G401 (cell line): ENCODE data around the gene TTLL6. TPM values are rescaled to one million over a fixed set of nuclear protein-coding genes. Genes with fewer than 3 reads are reported as not detected.
"Not testable (repeated sequence)": the region's sequence is repeated elsewhere in the genome, so short reads cannot be mapped to it uniquely, and the experiment has no call there.

ENCODE experiments used
- DNase-seq: peaks from one replicate; pipeline ENCODE4 v3.0.0-alpha.2; 2015; ENCODE audit warnings: low spot score
- in situ Hi-C: cut with HindIII; loops from 2 replicates; pipeline ENCODE4 v1.10.0; 2016; ENCODE audit warnings: low sequenced_read_pairs, mixed read lengths
- total RNA-seq: library from RNA; depleted of rRNA; stranded (reverse); fragments of >200 nt; shearing (Covaris generic); gene quantifications from 2 replicates; pipeline ENCODE4 v1.2.3, GENCODE V29; 2014; rRNA removed

The TTLL6 gene
- total RNA-seq, 1 experiment from 2014 or later = 9.4 TPM

GRCh38 chr17:48718227-48718760, 98.7 kb downstream of the TTLL6 start:
- DNase-seq = no peak
- in situ Hi-C loops = no loop called here

- no peak for DNase-seq
- in situ Hi-C loops = no loop called here
Observed at GRCh38 chr17:48717367-48718226, 99.4 kb downstream of the TTLL6 start.

- DNase-seq, in situ Hi-C loops: not testable (repeated sequence)
Observed at GRCh38 chr17:48716549-48716948, 100.5 kb downstream of the TTLL6 start.

GRCh38 chr17:48715496-48716399, 101.3 kb downstream of the TTLL6 start:
- in situ Hi-C loops = no loop called here

More at GRCh38 chr17:48715496-48716399, 101.3 kb downstream of the TTLL6 start:
- no peak for DNase-seq

Other genes with a start within 250 kb of the TTLL6 start
- 0.78 and 2.2 TPM in 2 replicates for gene HOXB4, start 238.9 kb downstream of the TTLL6 start, total RNA-seq
- 0.74 and 12.0 TPM in 2 replicates for gene HOXB3, start 227.0 kb downstream of the TTLL6 start, total RNA-seq
- 1.7 TPM in 1 of 2 replicates, not detected in the other for gene HOXB5, start 223.4 kb downstream of the TTLL6 start, total RNA-seq
- gene HOXB6, start 212.2 kb downstream of the TTLL6 start, total RNA-seq = 0.92 and 2.0 TPM in 2 replicates
- gene HOXB7, start 206.2 kb downstream of the TTLL6 start, total RNA-seq = 9.1 and 12.8 TPM in 2 replicates
- gene HOXB8, start 201.9 kb downstream of the TTLL6 start, total RNA-seq = 0.10 TPM in 1 of 2 replicates, not detected in the other
- gene HOXB9, start 190.9 kb downstream of the TTLL6 start, total RNA-seq = 1.8 and 4.1 TPM in 2 replicates
- 8.2 TPM in 1 of 2 replicates, not detected in the other for gene PRAC1, start 94.7 kb downstream of the TTLL6 start, total RNA-seq
- 9.5 and 42.2 TPM in 2 replicates for gene PRAC2, start 94.0 kb downstream of the TTLL6 start, total RNA-seq
- 54.8 and 60.5 TPM in 2 replicates for gene HOXB13, start 88.5 kb downstream of the TTLL6 start, total RNA-seq
- gene CALCOCO2, start 13.8 kb upstream of the TTLL6 start, total RNA-seq = 37.8 and 66.1 TPM in 2 replicates
- 62.0 and 83.3 TPM in 2 replicates for gene ATP5MC1, start 75.6 kb upstream of the TTLL6 start, total RNA-seq
- gene UBE2Z, start 91.2 kb upstream of the TTLL6 start, total RNA-seq = 71.2 and 71.3 TPM in 2 replicates
- 206 and 275 TPM in 2 replicates for gene SNF8, start 127.6 kb upstream of the TTLL6 start, total RNA-seq
- 0.20 and 1.5 TPM in 2 replicates for gene GIP, start 151.4 kb upstream of the TTLL6 start, total RNA-seq
- 63.0 and 86.2 TPM in 2 replicates for gene IGF2BP1, start 180.2 kb upstream of the TTLL6 start, total RNA-seq